Vagina (tissue), 2 donors: Measurements from ENCODE around the gene IGLL5. TPM values are rescaled to one million over a fixed set of nuclear protein-coding genes. Genes with fewer than 3 reads are reported as not detected.

Experiments
- DNase-seq, 2 donors: peaks; one replicate each; pipeline ENCODE4 v3.0.0-alpha.2; 2017; ENCODE audit errors: extremely low spot score in 2 of 2
- H3K27ac ChIP-seq: fragments of 200-600 bp; sonication (generic); one replicate; pipeline ENCODE4 v1.5.1; 2019
- H3K27me3 ChIP-seq: fragments of 200-600 bp; sonication (generic); one replicate; pipeline ENCODE4 v1.5.1; 2019
- H3K36me3 ChIP-seq, 2 donors: fragments of 200-600 bp; sonication (generic); one replicate each; pipeline ENCODE4 v1.5.1; 2017 to 2019
- H3K4me1 ChIP-seq: fragments of 200-600 bp; sonication (generic); one replicate; pipeline ENCODE4 v1.5.1; 2019
- H3K4me3 ChIP-seq, 2 donors: fragments of 200-600 bp; sonication (generic); 1 replicate in 1 of 2; 2 replicates in 1 of 2; pipeline ENCODE4 v1.5.1; 2016 to 2019
- H3K9me3 ChIP-seq: fragments of 200-600 bp; sonication (generic); one replicate; pipeline ENCODE4 v1.5.1; 2019
- CTCF ChIP-seq, 3 experiments: fragments of 450-650 bp in 2 of 3; fragments of 200-600 bp in 1 of 3; sonication (generic) in 1 of 3; IDR thresholded peaks; one replicate each; pipeline ENCODE4 v1.5.1; 2017 to 2019; ENCODE audit warnings: antibody characterized with exemption in 3 of 3, mild to moderate bottlenecking in 2 of 3, moderate library complexity in 2 of 3
- POLR2A ChIP-seq, 2 donors: fragments of 450-650 bp; IDR thresholded peaks; one replicate each; pipeline ENCODE4 v1.6.1; 2017; ENCODE audit warnings: antibody characterized with exemption in 2 of 2, mild to moderate bottlenecking in 2 of 2, moderate library complexity in 2 of 2
- POLR2AphosphoS5 ChIP-seq, 2 donors: sonication (generic); formaldehyde crosslinking; IDR thresholded peaks; one replicate each; pipeline ENCODE4 v1.9.0; 2017; ENCODE audit warnings: antibody characterized with exemption in 2 of 2, mild to moderate bottlenecking in 2 of 2, low read depth in 1 of 2; ENCODE audit not compliant: insufficient read depth in 1 of 2
- intact Hi-C: fragments of 100-400 bp; cut with DNase I; formaldehyde crosslinking; loops from one replicate; pipeline ENCODE4 v1.15.1; 2023
- total RNA-seq: library from RNA; depleted of rRNA; stranded (reverse); fragments of >200 nt; gene quantifications from one replicate; pipeline ENCODE4 v1.2.3, GENCODE V29; 2016

The IGLL5 gene
- total RNA-seq, 1 donor from 2014 or later: 1.7 TPM

DNA sequence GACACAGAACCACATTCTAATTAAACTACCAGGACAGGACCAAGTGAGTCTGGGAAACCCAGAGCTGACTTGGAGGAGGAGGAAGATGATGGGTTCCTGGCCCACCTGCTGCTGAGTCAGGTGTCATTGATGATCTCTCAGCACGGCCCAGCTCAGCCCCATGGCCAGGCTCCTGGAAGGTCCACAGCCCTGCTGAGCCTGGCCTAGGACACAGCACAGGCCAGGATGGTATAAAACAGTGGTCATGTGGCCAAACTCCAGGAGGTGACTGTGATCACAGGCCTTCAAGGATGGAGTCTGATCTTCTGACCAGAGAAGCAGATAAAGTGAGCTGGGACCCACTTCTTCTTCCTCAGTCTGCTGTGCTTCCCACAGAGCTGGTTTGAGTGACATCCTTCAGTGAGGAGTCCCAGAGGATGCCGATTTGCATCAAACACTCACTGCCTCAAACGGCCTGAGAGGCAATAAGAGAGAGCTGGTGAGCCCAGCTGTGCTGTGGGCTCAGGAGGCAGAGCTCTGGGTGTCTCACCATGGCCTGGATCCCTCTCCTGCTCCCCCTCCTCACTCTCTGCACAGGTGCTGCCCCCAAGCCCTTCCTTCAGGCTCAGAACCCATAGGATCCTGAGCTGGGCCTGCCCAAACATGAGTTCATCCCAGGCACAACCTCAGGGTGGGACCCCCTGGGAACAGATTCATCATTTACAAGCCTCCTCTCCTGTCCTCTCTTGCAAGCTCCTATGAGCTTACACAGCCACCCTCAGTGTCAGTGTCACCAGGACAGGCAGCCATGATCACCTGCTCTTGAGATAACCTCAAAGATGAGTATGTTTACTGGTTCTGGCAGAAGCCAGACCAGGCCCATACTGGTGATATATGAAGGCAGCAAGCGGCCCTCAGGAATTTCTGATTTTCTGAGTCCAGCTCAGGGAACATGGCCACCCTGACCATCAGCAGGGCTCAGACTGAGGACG is 37.7 kb upstream of the IGLL5 start:
- TF ChIP-seq CTCF (IDR thresholded peaks at IDR 0.05) (no peak), POLR2A (IDR thresholded peaks at IDR 0.05) (no peak), POLR2AphosphoS5 (IDR thresholded peaks at IDR 0.05; ENCODE audit: insufficient read depth in 1 of 2, low read depth in 1 of 2) (no peak)
- intact Hi-C loops: no loop called here
- no peak for DNase-seq
- Histone ChIP-seq H3K4me1 (no peaks in the 10 kb centered on the region), H3K27me3 (no peaks in the 10 kb centered on the region), H3K36me3 (no peaks in the 10 kb centered on the region), H3K9me3 (no peaks in the 10 kb centered on the region), H3K27ac (no peak overlapping the region), H3K4me3 (no peak overlapping the region)

DNA sequence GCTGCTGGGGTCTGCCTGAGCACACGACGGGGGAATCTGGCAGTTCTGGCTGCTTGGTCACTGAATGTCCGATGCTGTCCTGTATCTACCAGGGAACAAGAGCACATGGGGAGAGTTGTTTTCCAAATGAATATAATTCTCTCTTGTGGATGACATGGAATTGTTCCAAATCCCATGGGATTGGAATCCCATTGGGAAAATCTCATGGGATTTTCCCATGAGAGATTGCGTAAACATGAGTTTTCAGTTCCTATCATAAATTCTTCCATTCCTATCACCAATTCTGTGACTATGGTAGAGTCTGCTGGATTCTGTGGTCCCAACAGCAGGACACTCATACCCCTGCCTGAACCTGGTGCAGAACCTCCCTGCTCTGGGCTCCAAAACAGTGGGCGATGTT is 35.6 kb upstream of the IGLL5 start:
- no peaks in the 10 kb centered on the region for H3K27me3 ChIP-seq
- DNase-seq: no peak
- no peaks in the 10 kb centered on the region for H3K36me3 ChIP-seq
- no peak overlapping the region for H3K4me3 ChIP-seq
- H3K9me3 ChIP-seq: no peaks in the 10 kb centered on the region
- no peaks in the 10 kb centered on the region for H3K4me1 ChIP-seq
- H3K27ac ChIP-seq: no peak overlapping the region
- no peak for TF ChIP-seq POLR2AphosphoS5 (IDR thresholded peaks at IDR 0.05; ENCODE audit: insufficient read depth in 1 of 2, low read depth in 1 of 2)
- no peak for TF ChIP-seq POLR2A (IDR thresholded peaks at IDR 0.05)
- TF ChIP-seq CTCF (IDR thresholded peaks at IDR 0.05): no peak
- intact Hi-C loops: no loop called here

GRCh38 chr22:22853713-22854112 is 33.9 kb upstream of the IGLL5 start:
- Histone ChIP-seq H3K9me3 (no peaks in the 10 kb centered on the region), H3K4me1 (no peaks in the 10 kb centered on the region), H3K27me3 (no peaks in the 10 kb centered on the region), H3K36me3 (no peaks in the 10 kb centered on the region), H3K4me3 (no peak overlapping the region), H3K27ac (no peak overlapping the region)
- TF ChIP-seq CTCF (IDR thresholded peaks at IDR 0.05): no peak
- no peak for TF ChIP-seq POLR2A (IDR thresholded peaks at IDR 0.05)
- no peak for TF ChIP-seq POLR2AphosphoS5 (IDR thresholded peaks at IDR 0.05; ENCODE audit: insufficient read depth in 1 of 2, low read depth in 1 of 2)
- DNase-seq: no peak
- intact Hi-C loops: no loop called here

DNA sequence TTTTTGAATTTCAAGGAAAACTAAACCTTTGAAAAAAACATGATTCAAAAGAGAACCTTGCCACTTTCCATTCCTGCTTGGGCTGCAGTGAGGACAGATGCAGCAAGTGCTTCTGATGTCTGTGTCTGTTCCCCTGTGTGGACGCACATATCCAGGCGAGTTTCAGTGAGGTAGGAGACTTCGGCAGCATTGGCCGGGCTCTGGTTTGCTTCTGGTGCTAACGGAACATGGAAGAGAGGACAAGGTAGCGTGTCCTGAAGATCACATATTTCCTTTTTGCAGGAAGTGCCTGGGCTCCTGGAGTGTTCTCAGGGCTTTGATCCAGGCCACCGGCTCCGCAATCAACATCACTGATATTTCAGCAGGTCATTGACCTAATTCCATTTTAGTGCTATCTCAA is 33.1 kb upstream of the IGLL5 start:
- intact Hi-C loops: no loop called here
- no peak for DNase-seq
- TF ChIP-seq POLR2AphosphoS5 (IDR thresholded peaks at IDR 0.05; ENCODE audit: insufficient read depth in 1 of 2, low read depth in 1 of 2) (no peak), CTCF (IDR thresholded peaks at IDR 0.05) (no peak), POLR2A (IDR thresholded peaks at IDR 0.05) (no peak)

GRCh38 chr22:22855085-22855484 is 32.5 kb upstream of the IGLL5 start:
- Histone ChIP-seq H3K27ac (no peak overlapping the region), H3K27me3 (no peaks in the 10 kb centered on the region), H3K36me3 (no peaks in the 10 kb centered on the region), H3K4me1 (no peaks in the 10 kb centered on the region), H3K9me3 (no peaks in the 10 kb centered on the region), H3K4me3 (no peak overlapping the region)
- intact Hi-C loops: no loop called here
- TF ChIP-seq POLR2A (IDR thresholded peaks at IDR 0.05) (no peak), CTCF (IDR thresholded peaks at IDR 0.05) (no peak), POLR2AphosphoS5 (IDR thresholded peaks at IDR 0.05; ENCODE audit: insufficient read depth in 1 of 2, low read depth in 1 of 2) (no peak)
- no peak for DNase-seq

More for the DNA sequence above, 33.1 kb upstream of the IGLL5 start:
- no peaks in the 10 kb centered on the region for H3K9me3 ChIP-seq
- H3K27me3 ChIP-seq: no peaks in the 10 kb centered on the region
- no peak overlapping the region for H3K27ac ChIP-seq
- H3K4me1 ChIP-seq: no peaks in the 10 kb centered on the region
- no peaks in the 10 kb centered on the region for H3K36me3 ChIP-seq
- H3K4me3 ChIP-seq: no peak overlapping the region
